ENCODE data around the gene ERLIN1.

The ERLIN1 gene

DNA sequence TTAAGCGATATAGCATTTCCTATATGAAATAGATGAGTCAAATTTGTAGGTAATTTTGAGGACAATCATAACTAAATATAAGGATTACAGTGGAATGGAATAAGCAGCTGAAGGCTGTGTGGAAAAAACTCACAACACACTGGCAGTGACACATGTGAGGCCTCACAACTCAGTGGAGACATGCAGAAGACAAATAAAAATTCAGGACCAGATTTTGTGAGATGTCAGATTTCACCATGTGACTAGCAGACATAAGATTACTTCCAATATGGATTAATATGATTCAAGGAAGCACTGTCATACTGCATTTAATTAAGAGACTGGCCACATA lies 17.6 kb downstream of the ERLIN1 start:
- DNase-seq: no peak

DNA sequence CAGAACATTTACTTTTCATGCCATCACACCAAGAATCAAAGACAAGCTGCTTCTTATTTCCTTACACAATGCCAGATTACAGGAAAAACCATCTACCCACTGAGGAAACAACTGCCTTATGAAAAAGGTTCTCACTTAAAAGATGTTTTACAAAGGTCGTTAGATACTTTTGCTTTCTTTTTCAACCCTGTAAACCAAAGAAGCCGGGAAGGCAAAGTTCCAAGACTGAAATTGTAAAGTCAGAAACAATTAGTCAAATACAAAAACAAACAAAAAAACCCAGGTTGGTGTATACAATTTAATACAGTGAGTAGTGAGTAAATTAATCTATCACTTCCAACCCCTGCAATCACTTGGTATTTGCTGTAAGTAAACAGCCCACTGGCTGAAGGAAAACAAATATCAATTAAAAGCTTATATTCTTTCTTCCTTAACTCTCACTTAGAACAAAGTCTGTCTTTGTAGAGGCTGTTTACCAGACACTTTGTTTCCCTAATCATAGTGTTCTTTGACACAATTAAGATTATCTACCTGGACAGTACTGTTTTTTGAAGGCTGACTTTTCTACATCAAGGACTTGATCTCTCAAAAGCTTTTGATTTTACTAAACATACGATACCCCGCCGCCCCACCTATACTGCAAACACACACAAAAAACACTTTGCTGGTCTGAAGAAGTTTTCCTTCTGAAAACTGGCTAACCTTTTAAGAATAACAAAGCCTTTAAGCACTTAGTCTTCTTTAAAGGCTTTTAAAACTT lies 18.1 kb downstream of the ERLIN1 start:
- no peak for DNase-seq

DNA sequence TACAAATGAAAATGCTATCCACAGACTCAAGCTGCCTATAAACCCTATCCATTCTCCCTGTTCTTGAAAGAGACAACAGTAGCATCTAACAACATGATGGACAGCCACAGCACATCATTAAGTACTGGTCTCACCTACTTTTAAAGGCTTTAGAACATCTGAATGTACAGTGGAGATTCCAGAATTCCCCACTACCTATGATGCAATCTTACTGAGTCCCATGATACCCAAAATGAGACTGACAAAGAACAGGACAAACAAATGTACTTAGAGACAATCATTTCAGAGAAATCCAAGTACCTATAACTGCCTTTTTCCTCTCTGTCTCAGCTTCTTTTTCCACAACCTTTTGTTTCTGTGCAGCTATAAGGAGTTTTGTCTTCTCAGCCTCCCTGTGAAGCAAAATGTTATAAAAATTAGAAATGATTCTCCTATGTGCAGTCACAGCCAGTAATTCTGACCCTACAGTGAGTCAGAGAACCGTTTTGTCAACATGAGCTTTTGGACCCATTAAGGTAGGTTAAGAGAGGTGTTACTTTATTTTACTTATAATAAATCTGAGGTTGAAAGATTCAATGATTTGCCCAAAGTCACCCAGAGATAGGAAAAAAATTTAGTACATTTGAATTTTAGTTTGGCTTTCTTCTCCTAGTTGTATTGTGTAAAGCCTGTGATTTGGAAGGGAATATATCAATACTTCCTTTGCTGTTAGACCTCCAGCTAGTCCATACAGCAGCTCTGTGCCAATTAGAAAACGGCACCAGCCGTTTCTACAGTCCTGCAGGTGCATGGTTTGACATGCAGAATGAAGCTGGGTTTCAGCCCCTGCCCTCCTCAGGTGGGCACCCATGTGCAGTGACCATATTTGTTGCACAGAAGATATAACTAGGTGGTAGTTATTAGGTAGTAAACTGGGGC lies 21.9 kb downstream of the ERLIN1 start:
- DNase-seq: no peak

DNA sequence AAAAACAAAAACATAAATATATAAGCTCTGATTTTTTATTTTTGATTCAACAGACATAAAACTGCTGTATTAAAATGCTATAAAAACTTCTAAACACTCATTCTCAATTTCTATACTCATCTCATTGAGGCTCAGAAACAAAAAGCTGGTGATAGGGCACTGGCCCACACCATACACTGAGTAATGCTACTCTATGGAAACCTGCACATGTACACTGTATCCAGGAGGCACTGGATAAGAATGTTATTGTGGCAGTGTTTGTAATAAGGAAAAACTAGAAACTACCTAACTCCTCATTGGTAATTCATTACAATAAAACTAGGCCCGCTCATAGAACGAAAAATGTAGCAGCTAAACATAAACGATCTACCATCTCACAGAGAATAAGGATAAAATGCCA lies 23.1 kb downstream of the ERLIN1 start:
- DNase-seq: no peak

DNA sequence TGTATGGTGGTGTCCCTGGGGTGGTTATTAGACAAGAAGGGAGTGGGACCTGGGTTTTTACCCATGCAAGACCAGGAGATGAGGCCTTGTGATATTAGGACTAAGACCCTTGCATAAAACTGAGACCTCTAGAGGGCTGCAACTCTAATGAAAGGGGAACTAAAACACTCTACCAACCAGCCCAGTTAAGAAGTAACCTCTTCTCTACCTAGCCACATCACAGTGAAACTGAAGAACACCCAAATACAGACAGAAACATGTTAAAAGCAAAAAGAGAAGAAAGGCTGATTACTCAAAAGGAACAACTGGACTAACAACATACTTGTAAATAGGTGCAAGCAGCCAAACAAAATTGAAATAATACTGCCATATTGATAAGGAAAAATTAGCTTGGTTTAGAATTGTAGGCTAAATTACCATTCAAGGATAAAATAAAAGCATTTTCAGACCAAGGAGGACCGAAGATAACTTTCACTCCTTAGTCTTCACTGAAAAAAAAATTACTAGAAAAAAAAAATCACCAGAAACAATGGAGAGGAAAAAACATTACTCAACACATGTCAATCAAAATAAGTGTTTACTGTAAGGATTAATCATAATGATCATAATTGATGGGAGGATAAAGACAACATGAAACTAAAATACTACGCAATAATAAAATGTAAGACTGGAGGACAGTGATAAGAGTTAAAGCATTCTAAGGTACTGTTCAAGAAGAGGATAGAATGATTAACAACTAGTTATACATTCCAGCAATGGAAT lies 27.6 kb downstream of the ERLIN1 start:
- no peak for DNase-seq

DNA sequence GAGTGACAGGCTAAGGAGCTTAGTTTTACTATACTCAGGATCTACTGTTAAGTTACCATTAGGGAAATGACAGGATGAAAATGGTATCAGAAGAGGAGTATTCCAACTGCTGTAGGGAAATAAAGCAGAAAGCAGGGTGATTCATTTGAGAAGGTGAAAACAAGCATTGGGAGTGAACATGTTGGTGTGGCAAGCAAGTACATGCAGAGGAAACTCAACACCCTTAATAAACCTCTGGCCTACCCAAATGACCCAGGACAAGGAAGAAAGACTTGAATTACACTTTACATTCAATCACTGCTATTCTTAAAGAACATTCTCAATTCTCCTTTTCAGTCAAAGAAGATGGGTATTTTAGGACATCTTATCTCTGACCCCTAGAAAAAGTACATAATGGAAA lies 28.7 kb downstream of the ERLIN1 start:
- no peak for DNase-seq

DNA sequence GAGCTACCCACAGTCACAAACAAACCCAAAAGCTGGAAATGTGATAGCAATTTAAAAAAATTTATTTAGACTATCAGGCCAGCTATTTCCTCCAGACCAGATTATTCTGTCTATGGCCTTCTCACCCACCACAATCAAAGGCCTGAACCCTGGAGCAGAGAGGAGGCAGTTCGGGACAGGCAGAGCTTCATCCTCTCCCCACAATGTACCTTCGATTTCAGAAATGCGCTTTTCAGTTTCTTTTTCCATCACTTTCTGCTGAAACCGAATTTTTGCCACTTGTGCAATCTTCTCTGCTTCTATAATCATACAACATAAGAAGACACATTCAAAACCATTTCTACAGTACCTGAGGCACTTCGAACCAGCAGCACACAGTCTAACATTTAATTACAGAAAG lies 29.9 kb downstream of the ERLIN1 start:
- no peak for DNase-seq

DNA sequence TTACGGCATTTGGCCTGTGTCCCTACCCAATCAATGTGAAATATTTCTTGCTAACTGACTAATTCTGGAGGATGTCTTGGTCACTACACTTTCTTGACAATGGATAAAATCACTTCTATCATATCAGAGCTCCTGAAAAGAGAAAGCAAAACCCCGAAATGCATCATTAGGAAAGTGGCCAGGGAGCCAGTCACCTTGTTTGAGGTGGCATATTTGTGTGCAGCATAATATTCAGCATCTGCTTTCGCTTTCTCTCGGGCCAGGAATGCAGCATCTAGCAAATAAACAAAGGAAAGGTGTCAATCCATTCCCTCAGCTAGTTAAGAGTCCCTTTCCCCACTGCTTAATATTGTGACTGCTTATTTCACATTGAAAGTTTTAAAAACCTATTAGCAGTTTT lies 31.2 kb downstream of the ERLIN1 start:
- no peak for DNase-seq

DNA sequence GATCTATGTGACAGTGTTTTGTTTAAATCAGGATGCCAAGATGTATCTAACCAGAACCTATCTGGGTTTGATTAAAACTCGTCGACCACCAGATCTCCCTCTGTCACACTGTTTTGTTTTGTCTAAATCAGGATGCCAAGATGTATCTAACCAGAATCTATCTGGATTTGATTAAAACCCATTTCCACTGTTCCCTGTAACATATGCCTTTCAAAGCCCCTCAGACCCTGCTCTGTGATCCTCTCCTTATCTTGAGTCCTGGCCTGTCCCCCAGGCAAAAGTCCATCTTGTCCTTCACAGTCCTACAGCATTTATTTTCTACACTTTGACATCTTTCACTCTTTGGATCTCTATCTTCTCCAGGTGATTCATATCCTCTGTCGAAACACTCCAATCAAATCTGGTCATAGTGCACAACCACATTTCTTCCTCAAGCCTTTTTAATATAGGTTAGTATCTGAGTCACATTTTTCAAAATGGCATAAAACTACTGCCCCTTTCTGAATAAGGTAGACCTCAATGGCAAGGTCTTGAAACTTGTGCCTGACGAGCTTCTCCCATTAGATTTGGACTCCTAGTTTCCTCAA lies 32.5 kb downstream of the ERLIN1 start:
- no peak for DNase-seq

DNA sequence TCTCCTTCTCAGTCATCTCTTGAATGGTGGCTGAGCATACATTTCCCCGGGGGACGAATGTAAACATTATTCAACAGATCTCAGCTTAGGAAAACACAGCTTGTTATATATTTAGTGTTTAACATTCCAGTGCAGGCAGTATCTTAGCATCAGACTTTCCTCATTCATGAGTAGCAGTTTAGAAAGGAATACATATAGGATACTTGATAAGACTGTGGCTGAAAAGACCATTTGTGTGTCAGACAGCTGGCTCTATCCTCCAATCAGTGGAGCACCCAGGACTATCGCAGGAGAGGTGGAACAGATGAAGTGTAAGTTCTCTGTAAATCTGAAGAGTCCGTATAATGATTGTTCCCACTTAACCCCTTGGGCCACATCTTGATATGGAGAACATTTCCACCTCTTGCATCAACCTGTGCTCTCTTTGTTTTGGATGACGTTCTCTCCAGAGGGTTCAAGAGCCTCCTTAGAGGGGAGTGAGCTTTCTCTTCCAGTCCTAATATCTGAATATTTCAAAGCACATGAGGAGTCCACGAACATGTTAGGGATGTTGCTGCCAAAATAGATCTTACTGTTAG lies 34.0 kb downstream of the ERLIN1 start:
- no peak for DNase-seq

DNA sequence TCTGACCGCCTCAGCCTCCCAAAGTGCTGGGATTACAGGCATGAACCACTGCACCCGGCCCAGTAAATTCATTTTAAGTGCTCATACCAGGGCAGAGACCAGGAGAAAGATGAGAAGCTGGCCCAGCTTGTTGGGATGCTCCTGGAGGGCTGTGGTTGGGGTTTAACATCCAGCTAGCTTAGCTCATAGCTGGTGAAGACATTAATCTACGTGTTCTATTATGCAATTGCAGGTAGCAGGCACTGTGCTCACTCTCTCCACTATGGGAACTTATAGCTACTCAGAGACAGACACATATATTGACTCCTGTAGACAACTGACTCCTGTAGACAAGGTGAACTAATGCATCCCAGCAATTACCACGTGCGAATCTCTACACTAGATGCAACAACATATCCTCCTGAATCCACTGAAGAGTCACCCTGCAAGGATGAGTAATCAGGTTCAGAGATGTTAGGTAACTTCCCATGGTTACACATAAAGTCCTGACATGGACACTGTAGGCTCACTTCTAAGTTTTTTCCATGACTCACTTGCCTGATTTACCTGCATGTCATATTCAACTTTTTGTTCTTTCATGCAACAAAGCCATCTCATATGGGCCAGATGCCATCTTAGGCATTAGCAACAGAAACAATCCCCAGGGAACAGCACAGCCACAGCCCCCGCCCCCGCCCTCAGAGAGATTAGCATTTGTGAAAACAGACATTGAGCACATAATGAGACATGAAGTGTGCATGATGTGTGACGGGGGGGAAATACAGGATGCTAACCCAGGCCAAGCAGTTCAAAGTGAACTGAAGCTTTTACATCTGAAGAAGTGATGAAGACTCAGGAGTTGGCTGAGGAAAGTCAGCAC lies 37.2 kb downstream of the ERLIN1 start:
- DNase-seq: no peak

DNA sequence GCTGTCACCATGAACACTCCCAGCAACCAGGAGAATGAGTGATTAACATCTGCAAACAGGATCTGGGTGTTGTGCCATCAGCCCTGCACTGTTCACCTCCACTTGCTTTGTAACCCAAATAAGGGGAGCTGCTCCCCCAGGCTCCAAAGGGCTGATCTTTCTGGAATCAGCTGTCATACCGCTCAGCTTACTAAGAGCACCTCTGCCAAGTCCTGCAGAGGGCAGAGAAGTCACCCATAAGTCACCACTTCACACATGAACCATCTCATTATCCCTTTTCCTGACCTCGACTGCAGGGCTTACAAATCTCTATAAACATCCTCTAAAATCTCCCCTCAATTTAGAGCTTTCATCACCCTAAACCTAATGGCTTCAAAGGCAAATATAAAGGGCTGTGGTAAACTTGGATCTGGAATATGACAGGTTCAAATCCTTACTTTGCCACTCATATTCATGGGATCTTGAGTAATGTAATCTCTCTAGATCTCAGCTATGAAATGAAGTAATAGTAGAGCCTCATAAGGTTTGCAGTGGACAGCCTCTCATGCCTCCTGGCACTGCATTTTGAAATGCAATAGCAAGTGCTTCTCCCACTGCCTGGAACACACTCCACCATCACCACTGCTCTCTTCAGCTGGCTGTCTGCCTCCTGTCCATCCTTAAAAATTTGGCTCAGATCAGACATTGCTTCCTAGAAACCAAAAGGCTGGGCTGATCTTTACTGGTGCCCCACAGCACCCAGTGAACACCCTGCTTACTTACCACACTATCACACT lies 38.8 kb downstream of the ERLIN1 start:
- DNase-seq: no peak

DNA sequence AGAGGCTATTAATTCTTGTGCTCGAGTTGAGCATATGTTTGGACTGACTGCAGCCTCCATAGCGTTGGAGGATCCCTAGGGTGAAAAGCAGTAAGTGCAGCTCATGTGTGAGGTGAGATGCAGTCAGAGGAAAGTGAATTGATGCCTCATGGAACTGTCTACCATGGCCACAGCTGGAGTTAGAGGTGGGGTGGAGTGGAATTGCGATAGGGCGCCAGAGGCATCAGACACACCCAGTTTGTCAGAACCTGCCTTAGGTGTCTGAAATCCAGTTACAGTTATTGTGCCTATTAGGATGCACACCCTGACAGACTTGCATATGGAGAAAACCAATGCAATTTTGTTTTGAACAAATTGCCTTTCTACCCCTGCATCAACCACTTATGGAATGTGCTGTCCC lies 39.4 kb downstream of the ERLIN1 start:
- no peak for DNase-seq

DNA sequence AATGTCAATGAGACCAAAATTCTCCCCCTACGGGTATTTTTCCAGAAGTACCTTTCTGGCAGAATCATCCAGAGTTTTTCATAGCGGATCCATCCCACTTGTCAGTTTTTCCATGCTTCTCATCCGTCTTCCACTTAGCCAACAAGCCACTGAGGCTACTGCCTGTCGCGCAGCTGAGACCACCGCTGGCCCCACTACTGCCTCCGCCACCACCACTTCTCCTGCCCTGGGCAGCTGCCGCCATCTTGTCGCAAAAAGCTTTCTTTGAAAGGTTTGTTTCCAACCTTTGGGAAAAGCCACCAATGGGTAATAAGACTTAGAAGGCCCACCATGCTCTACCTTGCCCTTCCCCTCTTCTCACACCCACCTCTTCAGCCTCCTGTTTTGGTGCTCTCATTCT lies 42.1 kb downstream of the ERLIN1 start:
- DNase-seq: no peak

DNA sequence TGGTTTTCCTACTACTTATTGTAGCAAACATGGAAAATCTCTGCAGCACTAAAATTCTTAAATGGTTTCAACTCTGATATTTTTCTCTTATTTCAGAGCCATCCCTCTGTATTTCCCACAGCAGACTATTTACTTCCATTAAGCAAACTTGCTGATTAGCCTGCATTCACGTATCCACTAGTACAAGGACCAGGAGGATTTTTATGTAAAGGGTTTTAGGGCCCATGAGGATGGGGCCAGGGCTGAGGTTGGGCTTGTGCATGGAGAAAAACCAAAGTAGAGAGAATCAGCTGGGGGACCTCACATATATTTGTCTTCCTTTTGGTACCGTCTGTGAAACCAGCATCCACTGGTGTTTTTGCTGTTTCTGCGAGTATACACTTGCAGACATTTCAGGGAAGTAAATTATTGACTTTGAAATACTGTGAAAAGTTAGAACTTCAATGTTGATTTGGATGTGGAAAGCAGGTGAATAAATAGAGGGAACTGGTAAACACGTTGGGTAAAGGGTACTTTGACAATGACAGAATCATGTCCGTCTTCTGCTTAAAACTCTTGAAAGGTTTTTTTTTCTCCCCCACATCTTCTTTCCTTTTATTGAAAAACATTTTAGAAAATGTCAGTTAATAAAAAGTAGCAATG lies 44.3 kb downstream of the ERLIN1 start:
- no peak for DNase-seq

DNA sequence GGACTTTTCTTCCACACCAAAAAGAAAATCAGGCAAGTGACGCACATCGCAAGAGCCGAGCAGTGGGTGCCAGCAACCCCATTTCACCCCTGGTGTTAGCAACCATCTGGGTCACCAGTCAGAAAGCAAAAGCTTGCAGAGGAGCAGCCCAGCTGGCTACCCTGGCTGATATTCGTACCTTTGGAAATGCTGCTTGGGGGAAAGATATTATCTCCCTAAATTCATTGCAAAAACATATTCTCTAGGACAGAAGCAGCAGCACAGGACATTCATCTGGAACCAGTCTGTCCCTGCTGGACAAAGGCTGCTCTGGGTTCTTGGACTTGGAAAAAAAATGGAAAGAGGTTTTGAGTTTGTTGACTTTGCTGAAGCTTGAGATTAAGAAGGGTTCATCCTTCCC lies 45.8 kb downstream of the ERLIN1 start:
- DNase-seq: no peak

DNA sequence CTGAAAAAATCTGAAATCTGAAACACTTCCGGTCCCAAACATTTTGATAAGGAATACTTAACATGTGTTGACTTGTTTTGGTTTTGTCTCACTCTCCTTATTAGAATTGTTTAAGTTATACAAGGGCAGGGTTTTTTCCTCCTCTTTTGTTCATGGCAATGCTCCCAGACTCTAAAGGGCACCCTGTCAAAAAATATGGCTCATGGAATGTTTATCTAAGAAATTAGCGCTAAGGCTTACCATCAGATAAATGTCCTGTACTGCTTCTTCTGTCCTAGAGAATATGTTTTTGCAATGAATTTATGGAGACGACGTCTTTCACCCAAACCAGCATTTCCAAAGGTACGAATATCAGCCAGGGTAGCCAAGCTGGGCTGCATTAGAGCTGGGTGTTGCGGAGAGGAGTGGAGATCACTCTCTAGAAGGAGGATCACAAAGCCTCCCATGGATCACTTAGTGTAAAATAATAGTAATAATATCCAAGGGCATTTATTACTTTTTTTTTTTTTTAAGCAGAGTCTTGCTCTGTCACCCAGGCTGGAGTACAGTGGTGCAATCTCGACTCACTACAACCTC lies 46.8 kb downstream of the ERLIN1 start:
- no peak for DNase-seq

DNA sequence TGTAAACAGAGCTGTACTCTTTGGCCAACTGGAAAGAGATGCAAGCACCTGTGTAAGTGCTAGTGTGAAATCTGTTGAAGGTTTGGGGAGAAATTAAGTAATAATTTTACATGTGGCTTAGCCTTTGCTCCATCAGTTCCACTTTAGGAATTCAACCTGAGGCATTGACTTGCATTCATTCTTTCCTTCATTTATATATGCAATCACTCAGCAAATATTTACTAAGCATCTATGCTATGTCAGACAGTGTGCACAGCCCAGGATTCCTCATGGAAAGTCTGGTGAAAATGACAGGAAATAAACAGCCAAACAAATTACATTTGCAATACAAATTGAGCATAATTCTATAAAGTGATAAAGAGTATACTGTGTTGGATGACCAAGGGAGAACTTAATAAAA lies 50.3 kb downstream of the ERLIN1 start:
- no peak for DNase-seq

DNA sequence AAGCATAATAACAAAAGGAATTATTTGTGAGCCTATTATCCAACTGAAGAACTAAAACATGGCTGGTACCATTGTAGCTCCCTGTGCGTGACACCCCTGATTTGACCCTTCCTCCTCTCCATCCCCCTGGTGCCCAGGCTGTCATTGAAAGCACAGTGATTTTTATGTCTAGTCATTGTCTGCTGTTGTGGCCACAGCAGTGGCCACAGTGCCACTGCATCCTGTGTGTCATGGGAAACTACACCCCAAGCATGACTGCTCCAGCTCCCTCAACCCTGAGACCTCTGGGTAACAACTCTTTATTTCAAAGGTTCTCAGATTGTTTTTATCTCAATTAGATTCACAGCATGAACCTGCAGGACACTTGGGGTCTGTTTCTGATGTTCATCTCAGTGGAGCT lies 52.0 kb downstream of the ERLIN1 start:
- no peak for DNase-seq

DNA sequence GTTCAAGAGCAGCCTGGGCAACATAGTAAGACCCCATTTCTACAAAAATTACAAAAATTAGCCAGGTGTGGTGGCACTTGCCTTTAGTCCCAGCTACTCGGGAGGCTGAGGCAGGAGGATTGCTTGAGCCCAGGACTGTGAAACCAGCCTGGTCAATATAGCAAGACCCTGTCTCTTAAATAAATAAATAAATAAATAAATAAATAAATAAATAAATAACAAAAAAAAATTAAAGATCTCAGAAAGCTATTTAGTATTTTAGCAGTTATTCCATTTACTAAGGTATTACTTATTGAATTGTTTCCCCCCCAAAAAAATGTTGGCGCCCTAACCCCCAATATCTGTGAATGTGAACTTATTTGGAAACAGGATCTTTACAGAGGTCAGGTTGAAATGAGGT lies 53.4 kb downstream of the ERLIN1 start:
- no peak for DNase-seq
